Mucosa of rectum (tissue), 2 donors: Measurements from ENCODE around the gene MSI2.
"Not testable (repeated sequence)": the region's sequence is repeated elsewhere in the genome, so short reads cannot be mapped to it uniquely, and the experiment has no call there.

Experiments used
- H3K27ac ChIP-seq, 2 donors: one replicate each; pipeline ENCODE4 v1.7.0; 2013; ENCODE audit warnings: inconsistent platforms in 2 of 2, low read depth in 2 of 2, low read length in 2 of 2
- H3K27me3 ChIP-seq, 2 donors: one replicate each; pipeline ENCODE4 v1.7.0; 2013; ENCODE audit warnings: low read length in 2 of 2; ENCODE audit not compliant: control insufficient read depth in 2 of 2, insufficient read depth in 2 of 2
- H3K36me3 ChIP-seq, 2 donors: one replicate each; pipeline ENCODE4 v1.7.0; 2013; ENCODE audit warnings: low read length in 2 of 2; ENCODE audit not compliant: control insufficient read depth in 2 of 2, insufficient read depth in 2 of 2
- H3K4me1 ChIP-seq, 2 donors: one replicate each; pipeline ENCODE4 v1.7.0; 2013; ENCODE audit warnings: low read length in 2 of 2, mild to moderate bottlenecking in 1 of 2; ENCODE audit not compliant: control insufficient read depth in 2 of 2, insufficient read depth in 2 of 2
- H3K4me3 ChIP-seq, 2 donors: one replicate each; pipeline ENCODE4 v1.7.0; 2013; ENCODE audit warnings: low read length in 2 of 2
- H3K9ac ChIP-seq, 2 donors: one replicate each; pipeline ENCODE4 v1.7.0; 2013; ENCODE audit warnings: low read length in 2 of 2, low read depth in 1 of 2, mild to moderate bottlenecking in 1 of 2
- H3K9me3 ChIP-seq, 2 donors: one replicate each; pipeline ENCODE4 v1.7.0; 2013; ENCODE audit warnings: low read length in 2 of 2; ENCODE audit not compliant: control insufficient read depth in 2 of 2
- donor health status: healthy.
- donor health status: Normal muscosa, but diverticular disease.

Gene MSI2

DNA sequence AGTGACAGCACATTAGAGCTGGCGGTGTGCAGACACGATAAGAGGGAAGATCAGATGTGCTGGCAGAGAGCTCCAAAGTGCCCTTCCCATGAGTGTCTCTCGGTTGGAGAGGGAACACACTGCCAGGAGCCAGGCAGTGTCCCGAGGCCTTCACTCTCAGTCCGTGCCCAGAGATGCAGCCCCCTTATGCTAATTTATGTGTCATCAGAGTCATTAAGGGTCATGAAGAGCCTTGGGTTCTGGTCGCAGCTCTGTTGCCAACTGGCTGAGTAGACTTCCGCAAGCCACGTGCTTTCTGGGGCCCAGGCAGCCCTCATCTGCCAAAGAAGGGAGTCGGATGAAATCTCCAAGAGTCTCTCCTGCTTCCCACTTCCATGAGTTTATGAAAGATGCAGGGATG lies 232.5 kb downstream of the MSI2 start:
- H3K4me3 ChIP-seq, result no peak overlapping the region
- H3K36me3 ChIP-seq, result no peaks in the 10 kb centered on the region
- no peak overlapping the region for H3K9ac ChIP-seq
- no peaks in the 10 kb centered on the region for H3K9me3 ChIP-seq
- no peak overlapping the region for H3K27ac ChIP-seq
- H3K27me3 ChIP-seq, result no peaks in the 10 kb centered on the region
- peaks cover 0 to 11% of the 10 kb centered on the region in 2 donors for H3K4me1 ChIP-seq

DNA sequence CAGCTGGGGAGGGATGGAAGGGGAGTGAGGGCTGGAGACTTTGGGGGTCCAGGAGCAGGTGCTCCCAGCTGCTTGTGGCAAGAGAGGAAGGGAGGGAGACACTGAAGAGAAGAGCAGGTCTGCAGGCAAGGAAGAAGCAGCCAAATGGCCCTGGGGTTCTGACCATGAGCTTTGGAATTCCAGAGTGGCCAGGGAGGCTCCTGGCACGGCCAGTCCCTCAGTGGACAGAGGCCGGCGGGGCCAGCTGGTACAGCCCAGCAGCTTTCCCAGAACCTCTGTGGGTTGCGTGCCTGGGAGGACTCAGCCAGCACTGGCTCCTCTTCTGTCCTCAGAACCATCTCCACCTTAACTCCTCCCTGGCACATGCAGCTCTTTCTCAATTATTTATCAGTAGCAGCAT lies 233.0 kb downstream of the MSI2 start:
- Histone ChIP-seq H3K27ac (no peak overlapping the region), H3K9ac (no peak overlapping the region), H3K9me3 (no peaks in the 10 kb centered on the region), H3K36me3 (no peaks in the 10 kb centered on the region), H3K27me3 (no peaks in the 10 kb centered on the region), H3K4me1 (peaks cover 0 to 11% of the 10 kb centered on the region in 2 donors), H3K4me3 (no peak overlapping the region)

DNA sequence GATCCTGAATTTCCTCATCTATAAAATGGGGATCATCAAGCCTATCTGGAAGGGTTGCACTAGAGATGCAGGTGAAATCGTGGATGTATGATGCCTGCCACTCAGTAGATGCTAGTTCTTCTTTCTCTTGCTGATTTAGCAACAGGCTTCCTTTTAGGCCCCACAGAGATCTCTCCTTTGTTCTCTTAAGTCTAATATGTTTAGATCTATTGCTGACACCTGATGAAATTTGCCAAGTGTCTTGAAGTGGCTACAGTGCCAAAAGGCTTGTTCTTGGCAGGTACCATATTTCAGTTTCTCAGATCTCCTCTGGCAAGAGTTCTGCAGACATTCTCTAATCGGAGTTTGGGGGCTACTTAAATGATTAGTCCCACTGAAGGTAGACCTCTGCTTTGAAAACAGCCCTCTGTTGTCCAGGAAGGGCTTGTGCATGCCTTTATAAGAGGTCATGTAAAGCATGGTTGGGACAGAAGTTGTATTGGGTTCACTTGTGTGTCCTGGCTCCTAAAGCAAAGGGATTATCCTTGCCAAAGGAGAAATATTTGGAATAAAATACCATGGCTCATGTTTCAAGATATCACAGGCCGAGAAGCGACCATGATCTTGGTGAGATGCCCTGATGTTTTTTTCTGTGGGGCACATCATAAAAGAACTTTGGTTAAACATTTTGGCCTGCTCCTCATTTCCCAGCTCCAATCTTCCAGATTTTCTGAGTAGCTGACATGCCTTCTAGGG lies 234.0 kb downstream of the MSI2 start:
- H3K36me3 ChIP-seq, result no peaks in the 10 kb centered on the region
- H3K9me3 ChIP-seq, result no peaks in the 10 kb centered on the region
- H3K27me3 ChIP-seq, result no peaks in the 10 kb centered on the region
- H3K27ac ChIP-seq, result no peak overlapping the region
- no peak overlapping the region for H3K9ac ChIP-seq
- peaks cover 0 to 11% of the 10 kb centered on the region in 2 donors for H3K4me1 ChIP-seq
- H3K4me3 ChIP-seq, result no peak overlapping the region

DNA sequence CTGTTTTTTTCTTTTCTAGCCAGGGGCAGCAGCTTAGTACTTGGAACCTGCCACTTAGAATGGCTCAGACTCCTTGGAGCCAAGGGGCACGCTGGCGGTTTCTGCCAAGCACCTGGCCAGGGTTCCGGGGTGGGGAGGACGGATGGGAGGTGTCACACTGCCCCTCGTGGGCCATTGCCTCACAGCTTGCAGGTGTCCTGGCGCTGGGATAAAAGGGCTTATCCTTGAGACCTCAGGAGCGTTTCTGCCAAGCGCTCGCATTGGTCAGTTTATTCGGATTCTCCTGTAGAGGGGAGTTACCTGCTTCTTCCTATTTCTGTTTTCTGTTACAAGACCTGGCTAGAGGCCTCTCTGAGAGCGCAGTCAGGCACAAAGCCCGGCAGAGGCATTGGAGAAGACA lies 234.6 kb downstream of the MSI2 start:
- Histone ChIP-seq H3K4me1 (peaks cover 0 to 10% of the 10 kb centered on the region in 2 donors), H3K27ac (no peak overlapping the region), H3K27me3 (no peaks in the 10 kb centered on the region), H3K4me3 (no peak overlapping the region), H3K9ac (no peak overlapping the region), H3K36me3 (no peaks in the 10 kb centered on the region), H3K9me3 (no peaks in the 10 kb centered on the region)

DNA sequence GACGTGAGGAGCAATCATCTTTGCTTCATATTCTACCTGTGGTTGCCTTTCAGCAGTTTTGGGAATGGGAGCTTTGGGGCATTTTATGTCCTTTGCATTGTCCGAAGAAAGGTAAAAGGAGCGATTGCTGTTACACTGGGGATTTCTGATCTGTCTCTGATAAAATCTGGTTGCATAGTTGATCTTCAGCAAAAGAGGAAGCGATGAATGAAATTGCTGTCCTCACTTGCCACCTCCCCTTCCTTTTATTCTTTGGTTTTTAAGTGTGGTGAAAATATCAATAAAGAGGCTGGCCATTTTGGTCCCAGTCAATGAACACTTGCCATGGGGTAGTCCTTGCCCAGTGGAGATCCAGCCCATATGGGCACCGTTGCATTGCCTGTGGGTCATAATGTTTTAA lies 236.8 kb downstream of the MSI2 start:
- Histone ChIP-seq H3K4me1 (no peaks in the 10 kb centered on the region), H3K9ac (no peak overlapping the region), H3K4me3 (no peak overlapping the region), H3K36me3 (no peaks in the 10 kb centered on the region), H3K27me3 (no peaks in the 10 kb centered on the region), H3K9me3 (no peaks in the 10 kb centered on the region), H3K27ac (no peak overlapping the region)

DNA sequence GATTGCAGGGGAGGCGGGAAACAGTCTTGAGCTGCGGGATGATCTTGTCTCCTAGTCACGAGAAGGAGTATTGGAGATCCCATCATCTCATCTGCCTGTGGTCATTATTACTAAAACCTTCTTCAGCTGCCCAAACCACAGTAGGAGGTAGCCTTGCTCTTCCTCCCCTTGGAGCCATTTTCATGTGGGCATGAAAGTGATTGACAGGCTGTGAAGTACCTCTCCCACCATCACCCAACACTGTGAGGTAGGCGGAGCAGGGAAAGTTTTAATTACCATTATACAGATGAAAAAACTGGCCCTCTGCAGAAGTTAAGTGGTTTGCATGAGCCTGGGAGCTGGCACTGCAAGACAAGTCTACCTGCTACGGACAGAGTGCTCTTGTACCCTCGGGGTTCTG lies 237.3 kb downstream of the MSI2 start:
- H3K9me3 ChIP-seq, result no peaks in the 10 kb centered on the region
- no peaks in the 10 kb centered on the region for H3K36me3 ChIP-seq
- H3K27ac ChIP-seq, result no peak overlapping the region
- H3K9ac ChIP-seq, result no peak overlapping the region
- no peaks in the 10 kb centered on the region for H3K27me3 ChIP-seq
- no peaks in the 10 kb centered on the region for H3K4me1 ChIP-seq
- no peak overlapping the region for H3K4me3 ChIP-seq

DNA sequence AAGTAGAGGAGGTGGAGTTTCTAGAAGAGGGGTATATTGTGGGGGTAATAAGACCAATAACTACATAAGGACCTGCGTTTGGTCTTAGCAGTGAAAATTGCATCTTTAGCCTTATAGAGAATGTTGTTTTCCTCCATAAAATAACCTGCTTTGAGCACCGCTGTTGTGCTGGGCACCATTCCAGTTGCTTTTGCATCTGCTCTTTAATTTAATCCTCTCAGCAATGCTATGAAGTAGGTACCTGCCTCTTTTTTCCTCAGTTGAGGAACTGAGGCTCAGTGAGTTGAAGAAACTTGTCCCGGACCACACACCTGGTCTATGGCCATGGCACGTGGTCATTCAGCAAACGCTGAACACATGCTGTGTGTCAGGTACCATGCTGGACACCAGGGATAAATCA lies 238.1 kb downstream of the MSI2 start:
- Histone ChIP-seq H3K4me3 (no peak overlapping the region), H3K27ac (no peak overlapping the region), H3K27me3 (no peaks in the 10 kb centered on the region), H3K9me3 (no peaks in the 10 kb centered on the region), H3K36me3 (no peaks in the 10 kb centered on the region), H3K4me1 (no peaks in the 10 kb centered on the region), H3K9ac (no peak overlapping the region)

DNA sequence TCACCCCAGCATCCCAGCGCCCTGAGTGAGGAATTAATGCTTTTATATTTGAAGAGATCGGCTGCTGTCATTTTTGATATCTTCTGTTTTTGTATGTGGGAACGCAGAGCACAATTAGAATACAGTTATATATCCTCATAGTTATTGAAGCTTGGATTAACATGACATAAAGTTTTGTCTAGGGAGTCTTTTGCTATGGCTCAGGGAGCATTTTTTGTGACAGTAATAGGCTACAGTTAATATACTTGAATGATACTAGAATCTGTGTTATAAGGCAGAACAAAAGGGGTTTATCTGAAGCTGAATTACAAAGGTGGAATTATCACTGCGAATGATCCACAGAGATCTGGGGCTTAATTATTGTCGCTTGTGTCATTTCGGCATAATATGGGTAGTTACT lies 239.4 kb downstream of the MSI2 start:
- H3K4me1 ChIP-seq, result no peaks in the 10 kb centered on the region

DNA sequence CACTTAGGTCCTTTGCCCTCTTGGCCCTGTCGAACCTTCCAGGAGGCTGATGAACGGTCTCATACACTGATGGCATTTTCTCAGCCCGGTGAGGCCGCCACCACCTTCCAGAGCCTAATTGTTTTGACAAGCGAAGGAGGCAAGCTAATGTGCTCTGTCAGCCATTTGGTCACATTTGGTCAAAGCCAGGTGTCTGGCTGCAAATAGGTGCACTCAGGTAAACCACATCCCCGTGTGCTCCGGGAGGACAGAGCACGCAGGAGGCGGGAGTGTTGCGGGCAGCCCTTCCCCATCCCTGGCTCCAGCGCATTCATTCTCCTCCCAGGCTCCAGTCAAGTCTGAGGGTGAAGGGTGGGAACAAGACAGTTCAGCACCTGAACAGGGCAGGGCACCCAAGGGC lies 240.1 kb downstream of the MSI2 start:
- H3K36me3 ChIP-seq, result no peaks in the 10 kb centered on the region
- no peak overlapping the region for H3K9ac ChIP-seq
- no peak overlapping the region for H3K27ac ChIP-seq
- no peak overlapping the region for H3K4me3 ChIP-seq
- H3K27me3 ChIP-seq, result no peaks in the 10 kb centered on the region
- H3K9me3 ChIP-seq, result no peaks in the 10 kb centered on the region
- no peaks in the 10 kb centered on the region for H3K4me1 ChIP-seq

More for the DNA sequence above, 239.4 kb downstream of the MSI2 start:
- no peaks in the 10 kb centered on the region for H3K27me3 ChIP-seq
- H3K27ac ChIP-seq, result no peak overlapping the region
- no peak overlapping the region for H3K9ac ChIP-seq
- H3K4me3 ChIP-seq, result no peak overlapping the region
- H3K9me3 ChIP-seq, result no peaks in the 10 kb centered on the region
- H3K36me3 ChIP-seq, result no peaks in the 10 kb centered on the region

DNA sequence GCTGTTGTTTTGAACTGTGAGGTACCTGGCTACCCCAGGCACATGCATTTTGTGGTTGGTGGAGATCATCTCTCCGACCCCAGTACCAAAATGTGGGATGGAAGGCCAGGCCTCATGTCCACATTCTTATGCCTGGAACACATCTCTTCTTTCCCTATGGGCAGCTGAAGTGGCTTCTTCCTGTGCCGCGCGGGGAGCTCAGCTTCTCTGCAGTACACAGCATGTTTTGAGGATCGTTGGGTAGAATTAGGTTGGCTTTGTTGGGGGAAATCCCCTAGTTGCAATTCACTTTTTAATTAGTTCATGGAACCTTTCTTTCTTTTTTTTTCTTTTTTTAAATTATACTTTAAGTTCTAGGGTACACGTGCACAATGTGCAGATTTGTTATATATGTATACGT lies 242.1 kb downstream of the MSI2 start:
- Histone ChIP-seq H3K36me3 (no peaks in the 10 kb centered on the region), H3K4me1 (no peaks in the 10 kb centered on the region), H3K9ac (no peak overlapping the region), H3K27ac (no peak overlapping the region), H3K4me3 (no peak overlapping the region), H3K9me3 (no peaks in the 10 kb centered on the region), H3K27me3 (no peaks in the 10 kb centered on the region)

DNA sequence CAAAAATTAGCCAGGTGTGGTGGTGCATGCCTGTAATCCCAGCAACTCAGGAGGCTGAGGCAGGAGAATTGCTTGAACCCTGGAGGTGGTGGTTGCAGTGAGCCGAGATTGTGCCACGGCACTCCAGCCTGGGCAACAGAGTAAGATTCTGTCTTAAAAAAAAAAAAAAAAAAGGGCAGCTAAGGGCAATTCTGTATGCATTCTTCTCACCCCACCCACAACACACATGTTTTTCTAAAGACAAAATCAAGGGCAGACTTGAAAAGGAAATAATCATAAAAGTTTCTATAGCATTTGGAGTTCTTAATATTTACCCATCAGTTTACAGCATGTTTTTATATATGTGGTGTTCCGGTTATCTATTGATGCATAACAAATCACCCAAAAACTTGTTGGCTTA lies 242.9 kb downstream of the MSI2 start:
- not testable (repeated sequence) for H3K27me3 ChIP-seq, H3K9ac ChIP-seq, H3K4me3 ChIP-seq, H3K4me1 ChIP-seq, H3K9me3 ChIP-seq, H3K27ac ChIP-seq, H3K36me3 ChIP-seq
